K562 (cell line): ENCODE measurements around the gene COL24A1.

Source experiments
- ATF3 ChIP-seq, 2 experiments: fragments of 450-650 bp in 1 of 2; sonication (generic) in 1 of 2; formaldehyde crosslinking in 1 of 2; IDR thresholded peaks in 1 of 2; conservative IDR thresholded peaks in 1 of 2; 2 replicates each; pipeline versions ENCODE4 v1.6.1 to v1.8.1; 2016 to 2023; ENCODE audit warnings: mild to moderate bottlenecking in 2 of 2, moderate library complexity in 2 of 2, inconsistent platforms in 1 of 2, missing genetic modification reagents in 1 of 2
- CBX8 ChIP-seq: fragments of 200-600 bp; sonication (generic); IDR thresholded peaks from 2 replicates; pipeline ENCODE4 v1.6.1; 2012; ENCODE audit warnings: borderline replicate concordance, mixed run types, low read depth, mild to moderate bottlenecking, moderate library complexity, mixed read lengths, low read length, control low read depth, inconsistent platforms; ENCODE audit not compliant: poor library complexity, severe bottlenecking; ENCODE audit errors: extremely low read depth
- CHD4 ChIP-seq: fragments of 200-600 bp; sonication (generic); IDR thresholded peaks from 3 replicates; pipeline ENCODE4 v1.6.1; 2012; ENCODE audit warnings: low read depth, mild to moderate bottlenecking, mixed read lengths, low read length, inconsistent platforms; ENCODE audit not compliant: insufficient read depth, insufficient replicate concordance, poor library complexity, severe bottlenecking
- CTCF ChIP-seq, 3 experiments: IDR thresholded peaks in 2 of 3; conservative IDR thresholded peaks in 1 of 3; 2 replicates each; pipeline ENCODE4 v1.5.1; 2011 to 2012; ENCODE audit warnings: low read length in 3 of 3, mild to moderate bottlenecking in 3 of 3, control low read depth in 2 of 3, improper control_type of control experiment in 1 of 3, inconsistent platforms in 1 of 3, low read depth in 1 of 3, mixed read lengths in 1 of 3, moderate library complexity in 1 of 3; ENCODE audit not compliant: insufficient read depth in 2 of 3
- DMBX1 ChIP-seq: fragments of 250-450 bp; sonication (Bioruptor Pico); IDR thresholded peaks from 2 replicates; pipeline ENCODE4 v1.8.0; 2022; ENCODE audit warnings: inconsistent platforms, mild to moderate bottlenecking, moderate library complexity, borderline replicate concordance
- EZH2 ChIP-seq: IDR thresholded peaks from 2 replicates; pipeline ENCODE4 v1.6.1; 2012; ENCODE audit warnings: low read depth, mild to moderate bottlenecking, inconsistent platforms, low read length, borderline replicate concordance
- HNRNPLL ChIP-seq: fragments of 200-400 bp; formaldehyde crosslinking; IDR thresholded peaks from 2 replicates; pipeline ENCODE4 v1.6.1; 2017; ENCODE audit warnings: low read length, low read depth, mild to moderate bottlenecking; ENCODE audit not compliant: poor library complexity, severe bottlenecking
- KDM1A ChIP-seq, 2 experiments: fragments of 450-650 bp; IDR thresholded peaks; 2 replicates each; pipeline ENCODE4 v1.6.1; 2016; ENCODE audit warnings: mild to moderate bottlenecking in 2 of 2
- SRF ChIP-seq, 2 experiments: fragments of 250-450, 450-650 bp in 1 of 2; sonication (Bioruptor Pico) in 1 of 2; sonication (generic) in 1 of 2; formaldehyde crosslinking; IDR thresholded peaks; 2 replicates each; pipeline versions ENCODE4 v1.5.0 to v1.5.1; 2020 to 2022; ENCODE audit warnings: mild to moderate bottlenecking in 1 of 2, missing genetic modification reagents in 1 of 2
- YBX1 ChIP-seq: fragments of 450-650 bp; IDR thresholded peaks from 2 replicates; pipeline ENCODE4 v1.7.1; 2016; ENCODE audit warnings: mild to moderate bottlenecking
- ZFPM2 ChIP-seq: fragments of 250-450 bp; sonication (Bioruptor Pico); IDR thresholded peaks from 2 replicates; pipeline ENCODE4 v1.5.1; 2022; ENCODE audit warnings: mild to moderate bottlenecking
- ZNF12 ChIP-seq: sonication (generic); formaldehyde crosslinking; IDR thresholded peaks from 2 replicates; pipeline ENCODE4 v1.4.0; 2020; ENCODE audit warnings: mild to moderate bottlenecking, missing genetic modification reagents
- ZNF174 ChIP-seq: fragments of 250-450 bp; sonication (Bioruptor Pico); IDR thresholded peaks from 2 replicates; pipeline ENCODE4 v1.4.0; 2020; ENCODE audit warnings: mild to moderate bottlenecking

DNA sequence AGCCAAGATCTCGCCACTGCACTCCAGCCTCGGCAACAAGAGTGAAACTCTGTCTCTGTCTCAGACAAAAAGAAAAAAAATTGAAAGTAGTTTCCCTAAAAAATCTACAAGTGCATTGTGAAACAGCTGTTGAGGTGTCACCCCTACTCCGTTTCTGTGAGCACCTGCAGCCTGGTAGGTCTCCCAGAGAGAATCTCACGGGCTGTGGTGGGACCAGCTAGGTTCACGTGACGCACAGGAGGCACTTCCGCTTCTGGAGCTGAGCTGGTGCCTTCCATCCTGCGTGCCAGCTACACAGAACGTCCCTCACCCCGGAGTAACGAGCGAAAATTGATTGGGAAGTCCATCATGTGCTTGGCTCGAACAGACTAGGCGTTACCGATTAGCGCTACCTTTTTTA lies 66.8 kb downstream of the COL24A1 start:
- no peak for TF ChIP-seq ZNF174 (CRISPR knock-in tag)
- TF ChIP-seq YBX1 = no peak
- TF ChIP-seq CHD4 = no peak
- no peak for TF ChIP-seq EZH2
- no peak for TF ChIP-seq CBX8
- TF ChIP-seq DMBX1 (CRISPR knock-in tag) = no peak
- no peak for TF ChIP-seq ZFPM2 (CRISPR knock-in tag)
- no peak for TF ChIP-seq ATF3 (IDR thresholded peaks at IDR 0.05)
- TF ChIP-seq ATF3 (CRISPR knock-in tag; conservative IDR thresholded peaks at IDR 0.05) = no peak
- TF ChIP-seq HNRNPLL = no peak
- no peak for TF ChIP-seq SRF (CRISPR knock-in tag; IDR thresholded peaks at IDR 0.05)
- no peak for TF ChIP-seq CTCF (IDR thresholded peaks at IDR 0.05 in 2 of 3, conservative IDR thresholded peaks at IDR 0.05 in 1 of 3; ENCODE audit: insufficient read depth in 2 of 3, low read depth in 1 of 3, low read length in 3 of 3)
- no peak for TF ChIP-seq ZNF12 (CRISPR knock-in tag)
- no peak for TF ChIP-seq KDM1A (IDR thresholded peaks at IDR 0.05)
